Measurements from ENCODE around the gene NCL. TPM values are rescaled to one million over a fixed set of nuclear protein-coding genes. Genes with fewer than 3 reads are reported as not detected.

The NCL gene
- total and polyA plus RNA-seq, 2 of the 13 experiments (the other 11 are each of a cell fraction or from before 2014, with no cell fraction given): 105 to 779 TPM

- TF ChIP-seq ZBTB14 (CRISPR knock-in tag; IDR thresholded peaks at IDR 0.05) (no peak), SNAI1 (CRISPR knock-in tag; IDR thresholded peaks at IDR 0.05; ENCODE audit: borderline replicate concordance) (no peak)
Measured at GRCh38 chr2:231512222-231512621, 47.9 kb upstream of the NCL start (continued).

GRCh38 chr2:231503766-231504165 lies 39.5 kb upstream of the NCL start:
- intact Hi-C loops (cut with micrococcal nuclease; ENCODE audit: unreplicated experiment): no loop called here
- ChIA-PET POLR2A (no interaction called here), CTCF (ENCODE audit: low intra/inter-chr PET ratio, low total read pairs) (no interaction called here)
- Histone ChIP-seq H3K27ac (ENCODE audit: extremely low read length, insufficient read depth, low read length) (no peak overlapping the region), H3K27me3 (ENCODE audit: control insufficient read depth in 1 of 2, insufficient read depth in 2 of 2, low read length in 2 of 2) (peaks cover 0 to 17% of the 10 kb centered on the region in 2 experiments; a peak in 2 of 5 replicates), H3K9me3 (ENCODE audit: low read length) (no peaks in the 10 kb centered on the region), H2AFZ (ENCODE audit: low read length) (no peak overlapping the region), H4K20me1 (ENCODE audit: insufficient read depth, low read length) (no peaks in the 10 kb centered on the region), H3K4me1 (ENCODE audit: insufficient read depth, low read length) (no peaks in the 10 kb centered on the region), H3K9ac (ENCODE audit: insufficient read depth, low read depth, low read length) (no peak overlapping the region), H3K36me3 (replicated peaks in 1 of 2; ENCODE audit: control insufficient read depth in 1 of 2, insufficient read depth in 2 of 2, low read length in 2 of 2) (no peaks in the 10 kb centered on the region), H3K4me3 (replicated peaks in 1 of 3; ENCODE audit: insufficient read depth in 1 of 3, low read depth in 2 of 3, low read length in 3 of 3) (no peak overlapping the region), H3K79me2 (ENCODE audit: insufficient read depth, low read length) (no peaks in the 10 kb centered on the region), H3K4me2 (ENCODE audit: low read depth, low read length) (no peak overlapping the region)
- in situ Hi-C loops (cut with HindIII; ENCODE audit: extremely low pct_ligation_motif_present, low pct_unique_long_range_greater_than_20kb): no loop called here
- DNase-seq (ENCODE audit: low spot score): no peak
- WGBS (ENCODE audit: low lambda C conversion rate): 36% methylated on average over 3 of the region's 3 CpGs
- BruUV-seq (replicated peaks): no TSS peak
- ATAC-seq: no peak
- no peak for FAIRE-seq
- TF ChIP-seq ZNF180 (CRISPR knock-in tag; IDR thresholded peaks at IDR 0.05; ENCODE audit: borderline replicate concordance, low read depth) (no peak), ZNF569 (CRISPR knock-in tag; IDR thresholded peaks at IDR 0.05; ENCODE audit: borderline replicate concordance) (no peak), HIVEP1 (CRISPR knock-in tag; IDR thresholded peaks at IDR 0.05) (no peak), ZNF614 (CRISPR knock-in tag; IDR thresholded peaks at IDR 0.05; ENCODE audit: borderline replicate concordance) (no peak), KDM4B (CRISPR knock-in tag; IDR thresholded peaks at IDR 0.05) (no peak), ARID4A (CRISPR knock-in tag; IDR thresholded peaks at IDR 0.05; ENCODE audit: borderline replicate concordance) (no peak), ZEB1 (IDR thresholded peaks at IDR 0.05; ENCODE audit: insufficient replicate concordance, low read depth) (no peak), NCOA1 (CRISPR knock-in tag; IDR thresholded peaks at IDR 0.05) (no peak), PHF8 (CRISPR knock-in tag; IDR thresholded peaks at IDR 0.05) (no peak), SMAD3 (CRISPR knock-in tag; IDR thresholded peaks at IDR 0.05) (no peak), ZNF782 (CRISPR knock-in tag; IDR thresholded peaks at IDR 0.05; ENCODE audit: borderline replicate concordance) (no peak), PHF21A (CRISPR knock-in tag; IDR thresholded peaks at IDR 0.05) (no peak), RBM39 (IDR thresholded peaks at IDR 0.05; ENCODE audit: low read depth, low read length, poor library complexity, severe bottlenecking) (no peak), NAIF1 (CRISPR knock-in tag; IDR thresholded peaks at IDR 0.05; ENCODE audit: borderline replicate concordance) (no peak), CSRNP1 (CRISPR knock-in tag; IDR thresholded peaks at IDR 0.05) (no peak)

Data from HepG2 (cell line).